ENCODE measurements around the gene MRPL30.
"Not testable (repeated sequence)": the region's sequence is repeated elsewhere in the genome, so short reads cannot be mapped to it uniquely, and the experiment has no call there.

Gene MRPL30

GRCh38 chr2:99187011-99187410 is 6.0 kb downstream of the MRPL30 start:
- no peak for FAIRE-seq

DNA sequence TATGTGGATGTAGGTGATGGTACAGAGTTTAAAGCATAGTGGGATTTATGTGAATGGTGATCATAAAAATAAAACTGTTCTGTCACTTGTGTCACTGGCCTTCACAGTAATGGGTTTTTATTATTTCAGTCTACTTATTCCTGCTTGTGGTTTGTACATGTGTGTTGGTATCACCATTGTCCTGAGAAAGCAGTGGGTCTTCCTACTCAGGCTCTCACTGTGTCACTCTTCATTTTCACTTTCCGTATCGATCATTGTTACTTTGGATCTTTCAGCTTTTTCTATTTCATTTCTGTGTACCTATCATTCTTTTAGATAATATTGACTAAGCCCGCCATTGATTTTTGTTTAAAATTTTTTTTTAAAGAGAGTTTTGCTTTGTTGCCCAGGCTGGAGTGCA is 7.4 kb downstream of the MRPL30 start:
- no peak for FAIRE-seq

- FAIRE-seq = no peak
These were observed 9.6 kb downstream of the MRPL30 start for GRCh38 chr2:99190548-99190947.

DNA sequence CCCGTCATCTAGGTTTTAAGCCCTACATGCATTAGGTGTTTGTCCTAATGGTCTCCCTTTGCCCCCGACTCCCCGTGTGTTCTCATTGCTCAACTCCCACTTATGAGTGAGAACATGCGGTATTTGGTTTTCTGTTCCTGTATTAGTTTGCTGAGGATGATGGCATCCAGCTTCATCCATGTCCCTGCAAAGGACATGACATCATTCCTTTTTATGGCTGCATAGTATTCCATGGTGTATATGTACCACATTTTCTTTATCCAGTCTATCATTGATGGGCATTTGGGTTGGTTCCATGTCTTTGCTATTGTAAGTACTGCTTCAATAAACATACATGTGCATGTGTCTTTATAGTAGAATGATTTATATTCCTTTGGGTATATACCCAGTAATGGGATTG is 11.4 kb downstream of the MRPL30 start:
- not testable (repeated sequence) for FAIRE-seq

GRCh38 chr2:99198103-99198841 is 17.3 kb downstream of the MRPL30 start:
- FAIRE-seq = no peak

DNA sequence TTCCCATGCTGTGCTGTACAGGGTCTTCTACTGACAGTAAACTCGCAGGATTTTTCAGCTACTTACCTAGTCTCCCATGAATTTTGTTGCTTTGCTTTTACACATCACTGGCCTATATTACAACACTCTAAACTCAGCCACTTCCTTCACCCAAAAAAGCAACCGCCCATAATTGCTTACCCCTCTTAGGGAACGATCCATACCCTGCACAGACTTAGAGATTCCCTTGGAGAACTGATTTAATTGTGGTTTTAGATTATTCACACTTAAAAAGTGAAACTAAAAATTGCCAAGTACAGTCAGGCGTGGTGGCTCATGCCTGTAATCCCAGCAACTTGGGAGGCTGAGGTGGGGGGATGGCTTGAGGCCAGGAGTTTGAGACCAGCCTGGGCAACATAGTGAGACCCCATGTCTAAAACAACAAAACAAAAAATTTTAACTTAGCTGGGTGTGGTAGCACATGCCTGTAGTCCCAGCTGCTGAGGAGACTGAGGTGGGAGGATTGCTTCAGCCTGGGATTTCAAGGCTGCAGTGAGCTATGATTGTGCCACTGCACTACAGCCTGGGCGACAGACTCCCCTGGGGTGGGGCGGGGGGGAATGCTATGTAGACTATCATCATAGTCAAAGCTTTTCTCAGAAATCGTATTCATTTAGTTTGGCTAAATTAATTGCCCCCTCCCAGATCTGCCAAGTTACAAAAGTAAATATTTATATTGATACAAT is 19.3 kb downstream of the MRPL30 start:
- FAIRE-seq = no peak

DNA sequence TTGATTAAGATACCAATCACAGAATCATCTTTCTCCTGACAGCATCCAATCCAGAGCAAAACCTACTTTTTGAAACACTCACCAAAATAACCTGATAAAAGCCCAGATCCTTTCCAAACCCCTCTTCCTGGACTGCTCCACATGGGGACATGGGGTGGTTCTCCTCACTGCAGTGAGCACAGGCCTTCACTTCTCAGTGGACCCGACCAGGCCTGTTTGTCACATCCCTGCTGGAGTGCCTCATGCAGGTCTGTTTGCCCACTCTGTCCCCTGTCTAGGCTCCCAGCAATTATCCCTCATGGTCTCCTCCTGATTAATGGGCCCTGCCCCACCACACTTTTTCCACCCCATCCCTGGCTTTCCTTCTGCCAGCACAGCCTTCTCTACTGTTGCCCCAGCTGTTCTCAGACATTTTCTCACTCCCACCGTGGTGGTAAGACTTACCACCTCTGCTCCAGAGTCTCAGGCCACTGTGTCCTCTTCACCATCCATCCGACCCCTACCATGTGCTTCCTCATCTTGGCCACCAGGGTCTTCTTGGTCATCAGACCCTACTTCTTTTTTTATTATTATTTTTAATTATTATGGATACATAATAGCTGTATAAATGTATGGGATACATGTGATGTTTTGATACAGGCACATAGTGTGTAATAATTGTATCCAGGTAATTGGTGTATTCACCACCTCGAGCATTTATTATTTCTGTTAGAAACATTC is 21.1 kb downstream of the MRPL30 start:
- no peak for FAIRE-seq

GRCh38 chr2:99205491-99205890 is 24.5 kb downstream of the MRPL30 start:
- no peak for FAIRE-seq

- FAIRE-seq = no peak
These were observed 35.1 kb downstream of the MRPL30 start for GRCh38 chr2:99216096-99216495.

DNA sequence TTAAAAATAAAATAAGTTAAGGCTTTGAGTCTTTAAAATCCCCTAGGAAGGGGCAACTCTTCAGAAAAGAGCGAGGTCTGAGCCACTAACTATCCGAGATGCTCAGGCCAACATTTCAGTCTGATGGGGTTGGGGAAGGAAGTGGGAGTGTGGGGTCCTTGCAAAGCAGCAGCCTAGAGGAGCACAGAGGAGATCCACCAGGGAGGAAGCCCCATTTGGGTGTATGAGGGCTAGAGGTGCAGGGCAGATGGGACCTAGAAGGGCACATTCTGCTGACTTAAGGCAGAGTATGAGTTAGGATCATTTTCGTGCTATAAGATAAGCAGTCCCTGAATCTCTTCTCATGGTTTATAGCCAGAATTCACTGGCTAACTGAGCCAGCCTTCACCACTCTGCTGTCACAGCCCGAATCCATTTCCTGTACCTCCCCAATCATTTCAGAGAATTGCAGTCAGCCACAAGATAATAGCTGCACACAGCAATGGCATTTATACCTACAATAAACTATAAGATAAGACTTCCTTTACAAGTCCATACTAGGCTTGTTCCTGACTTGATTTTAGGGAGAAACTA is 37.0 kb downstream of the MRPL30 start:
- FAIRE-seq = no peak

DNA sequence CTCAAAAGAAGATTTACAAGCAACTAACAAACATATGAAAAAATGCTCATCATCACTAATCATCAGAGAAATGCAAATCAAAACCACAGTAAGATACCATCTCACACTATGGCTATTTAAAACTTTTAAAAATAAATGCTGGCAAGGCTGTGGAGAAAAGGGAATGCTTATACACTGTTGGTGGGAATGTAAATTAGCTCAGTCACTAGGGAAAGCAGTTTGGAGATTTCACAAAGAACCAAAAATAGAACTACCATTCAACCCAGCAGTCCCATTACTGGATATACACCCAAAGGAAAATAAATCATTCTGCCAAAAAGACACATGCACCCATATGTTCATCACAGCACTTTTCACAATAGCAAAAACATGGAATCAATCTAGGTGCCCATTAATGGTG is 52.2 kb downstream of the MRPL30 start:
- FAIRE-seq = not testable (repeated sequence)

- FAIRE-seq = no peak
These were observed 57.6 kb downstream of the MRPL30 start for GRCh38 chr2:99238599-99238998.

DNA sequence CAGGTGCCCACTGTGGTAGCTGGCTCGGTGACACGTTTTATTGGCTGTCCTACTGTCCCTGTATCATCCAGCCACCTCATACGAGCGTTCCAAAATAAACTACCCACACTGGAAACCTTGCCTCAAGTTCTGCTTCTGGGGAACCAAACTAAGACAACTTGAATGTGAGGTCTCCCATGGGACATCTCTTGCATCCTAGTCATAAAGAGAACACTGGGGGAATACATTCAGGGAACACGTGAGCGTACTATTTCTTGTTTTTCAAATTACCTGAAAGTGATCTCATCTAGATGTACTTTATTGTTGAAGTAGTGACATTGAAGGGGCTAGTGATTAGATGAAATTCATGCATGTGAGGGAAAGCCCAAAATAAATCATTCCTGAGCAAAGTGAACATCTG is 59.4 kb downstream of the MRPL30 start:
- FAIRE-seq = no peak

DNA sequence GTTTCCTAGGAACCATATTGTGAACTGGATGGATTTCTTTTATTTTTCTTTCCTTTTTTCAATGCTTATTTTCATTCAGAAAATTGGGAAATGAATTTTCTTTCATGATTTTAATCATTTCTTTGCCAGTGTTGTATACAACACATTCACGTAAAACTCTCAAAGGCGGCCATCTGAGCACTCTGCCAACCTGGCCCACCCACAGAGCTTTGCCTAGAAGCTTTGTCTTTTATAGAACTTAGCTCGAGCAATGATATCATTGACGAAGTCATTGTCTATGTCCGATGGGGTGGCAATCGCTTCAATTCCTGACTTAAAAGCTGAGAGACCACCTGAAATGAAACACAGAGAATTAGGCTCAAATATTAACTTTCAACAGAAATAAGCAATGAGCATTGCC is 61.2 kb downstream of the MRPL30 start:
- no peak for FAIRE-seq
